HG03575 (cell line): ENCODE measurements around the gene LRRC39.
"Not testable (repeated sequence)": the region's sequence is repeated elsewhere in the genome, so short reads cannot be mapped to it uniquely, and the experiment has no call there.

Experiments
- ATAC-seq: cut with Tn5 transposase; IDR thresholded peaks from one replicate; pipeline ENCODE4 v1.9.1; 2021; ENCODE audit not compliant: unreplicated experiment, insufficient number of reproducible peaks, low FRiP score; ENCODE audit errors: extremely low read depth

The LRRC39 gene

DNA sequence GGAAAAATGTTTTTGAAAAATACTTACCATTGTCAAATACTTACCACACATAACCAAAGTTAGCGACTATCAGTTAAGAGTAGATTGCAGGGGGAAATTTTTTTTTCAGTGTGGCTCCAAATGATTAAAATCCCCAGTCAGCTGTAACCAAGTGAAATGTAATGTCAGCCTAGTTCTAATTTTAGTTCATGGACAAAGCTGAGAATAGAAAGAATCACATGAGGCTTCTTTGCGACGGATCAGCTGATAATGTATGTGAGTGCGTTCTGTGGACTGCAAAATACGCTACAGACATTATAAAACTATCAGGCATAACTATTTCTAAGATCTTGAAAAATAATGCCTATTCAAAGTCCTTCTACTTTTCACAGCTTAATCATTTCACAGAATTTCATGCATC is at the start of gene LRRC39:
Gene LRRC39 (minus strand): TSS at position 166 of the 400 bp plus-strand sequence. CDS start 9,740 bp downstream, outside the sequence.
- no peak for ATAC-seq

DNA sequence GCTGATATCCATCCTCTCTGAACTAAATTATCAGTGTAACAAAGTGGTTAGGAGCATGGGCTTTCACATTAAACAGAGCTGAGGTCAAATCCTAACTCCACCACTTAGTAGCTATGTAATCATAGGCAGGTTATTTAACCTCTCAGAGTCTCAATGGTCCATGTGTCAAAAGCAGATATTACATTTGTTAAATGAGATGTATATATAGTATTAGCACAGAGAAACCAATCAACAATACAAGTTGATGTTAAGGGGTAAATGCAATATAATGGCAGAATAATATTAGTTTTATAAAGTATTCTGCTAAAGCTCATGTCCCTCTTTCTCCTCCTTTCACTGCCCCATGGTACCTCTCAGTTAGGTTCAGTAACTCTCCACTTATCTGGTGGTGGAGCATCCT is 44.4 kb upstream of the LRRC39 start:
- ATAC-seq = no peak

DNA sequence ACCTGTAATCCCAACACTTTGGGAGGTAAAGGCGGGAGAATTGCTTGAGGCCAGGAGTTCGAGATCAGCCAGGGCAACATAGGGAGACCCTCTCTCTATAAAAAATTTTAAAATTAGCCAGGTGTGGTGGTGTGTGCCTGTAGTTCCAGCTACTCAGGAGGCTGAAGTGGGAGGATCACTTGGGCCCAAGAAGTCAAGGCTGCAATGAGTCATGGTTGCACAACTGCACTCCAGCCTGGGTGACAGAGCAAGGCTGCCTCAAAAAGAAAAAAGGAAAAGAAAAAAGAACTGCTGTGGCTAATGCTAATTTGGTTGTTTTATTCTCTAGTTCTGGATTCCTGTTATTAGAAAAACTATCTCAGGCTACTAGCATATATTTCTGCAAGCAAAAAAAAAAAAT is 41.8 kb upstream of the LRRC39 start:
- no peak for ATAC-seq

DNA sequence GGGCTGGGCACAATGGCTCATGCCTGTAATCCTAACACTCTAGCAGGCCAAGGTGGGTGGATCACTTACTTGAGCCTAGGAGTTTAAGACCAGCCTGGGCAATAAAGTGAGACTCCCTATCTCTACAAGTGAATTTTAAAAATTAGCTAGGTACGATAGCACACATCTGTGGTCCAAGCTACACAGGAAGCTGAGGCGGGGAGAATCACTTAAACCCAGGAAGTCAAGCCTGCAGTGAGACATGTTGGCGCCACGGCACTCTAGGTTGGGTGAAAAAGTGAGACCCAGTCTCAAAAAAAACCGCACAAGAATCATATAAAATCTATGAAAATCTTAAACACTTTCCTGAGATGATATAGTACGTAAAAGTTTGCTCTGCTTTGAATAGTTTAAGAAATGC is 41.4 kb upstream of the LRRC39 start:
- no peak for ATAC-seq

DNA sequence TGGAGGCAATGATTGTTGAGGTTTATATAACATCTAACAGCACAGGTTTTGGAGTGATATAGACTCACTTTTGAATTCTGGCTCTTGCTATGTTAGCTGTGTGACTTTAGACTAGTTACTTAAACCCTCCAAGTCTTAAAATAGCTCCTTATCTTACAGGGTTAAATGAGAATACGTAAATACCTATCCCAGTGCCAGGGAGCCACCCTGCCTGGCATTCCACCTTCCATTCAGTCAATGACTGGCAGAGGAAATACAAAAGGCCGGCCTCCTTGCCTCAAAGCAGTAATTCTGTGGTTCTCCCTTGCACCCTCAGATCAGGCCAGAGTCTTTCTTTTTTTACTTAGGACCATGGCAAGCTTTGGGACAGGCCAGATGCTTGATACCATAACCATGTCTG is 39.8 kb upstream of the LRRC39 start:
- no peak for ATAC-seq

DNA sequence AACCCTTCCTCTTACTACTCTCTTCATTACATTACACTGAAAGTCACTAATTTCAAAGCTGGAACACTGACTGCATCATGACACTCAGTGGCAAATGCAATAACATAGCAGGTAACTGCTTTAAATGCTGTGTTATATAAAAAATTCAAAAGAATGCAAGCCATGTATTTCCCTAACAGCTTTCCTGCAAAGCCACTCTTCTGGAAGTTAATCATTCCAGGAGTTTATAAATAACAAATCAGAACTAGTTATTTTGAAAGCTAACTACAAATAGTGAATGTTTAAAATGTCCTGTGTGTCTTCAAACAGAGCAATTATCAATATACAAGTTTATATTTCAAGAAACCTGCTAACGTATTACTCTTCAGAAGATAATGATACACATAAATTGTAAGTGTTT is 37.0 kb upstream of the LRRC39 start:
- no peak for ATAC-seq

DNA sequence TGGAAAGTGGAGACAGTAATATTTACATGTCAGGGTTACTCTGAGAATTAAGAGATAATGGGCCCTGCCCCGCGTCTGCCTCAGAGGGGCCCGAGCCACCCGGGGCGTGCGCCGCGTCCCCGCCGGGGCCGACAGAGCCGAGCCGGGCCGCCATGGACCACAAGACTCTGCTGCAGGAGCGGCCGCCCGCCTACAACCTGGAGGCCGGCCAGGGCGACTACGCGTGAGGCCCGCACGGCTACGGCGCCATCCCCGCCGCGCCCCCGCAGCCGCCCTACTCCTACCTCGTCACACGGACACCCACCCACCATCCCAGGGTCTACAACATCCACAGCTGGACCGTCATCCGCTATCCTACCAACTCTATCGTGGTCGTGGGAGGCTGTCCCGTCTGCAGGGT is 35.1 kb upstream of the LRRC39 start:
- ATAC-seq = no peak

DNA sequence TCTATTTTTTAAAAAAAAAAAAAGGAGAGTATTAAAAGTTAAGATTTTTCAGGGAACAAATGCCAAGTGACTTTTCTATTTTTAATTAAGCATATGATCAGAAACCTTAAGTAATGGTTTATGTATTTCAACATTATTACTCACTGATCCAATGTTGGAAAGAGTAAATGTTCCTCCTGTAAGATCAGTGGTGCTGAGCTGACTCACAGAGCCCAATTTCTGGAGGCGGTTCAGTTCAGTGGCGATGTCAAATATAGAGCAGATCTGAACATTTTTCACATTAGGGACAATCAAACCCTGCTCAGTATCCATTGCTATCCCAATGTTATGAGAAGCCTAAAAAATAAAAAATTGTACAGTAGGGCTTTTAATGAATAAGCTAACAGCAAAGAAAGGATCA is 28.2 kb upstream of the LRRC39 start:
- ATAC-seq = no peak

DNA sequence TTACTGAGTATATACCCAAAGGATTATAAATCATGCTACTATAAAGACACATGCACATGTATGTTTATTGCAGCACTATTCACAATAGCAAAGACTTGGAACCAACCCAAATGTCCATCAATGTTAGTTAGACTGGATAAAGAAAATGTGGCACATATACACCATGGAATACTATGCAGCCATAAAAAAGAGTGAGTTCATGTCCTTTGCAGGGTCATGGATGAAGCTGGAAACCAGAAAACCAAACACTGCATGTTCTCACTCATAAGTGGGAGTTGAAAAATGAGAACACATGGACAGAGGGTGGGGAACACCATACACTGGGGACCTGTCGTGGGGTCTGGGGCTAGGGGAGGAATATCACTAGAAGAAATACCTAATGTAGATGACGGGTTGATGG is 27.5 kb upstream of the LRRC39 start:
- not testable (repeated sequence) for ATAC-seq

DNA sequence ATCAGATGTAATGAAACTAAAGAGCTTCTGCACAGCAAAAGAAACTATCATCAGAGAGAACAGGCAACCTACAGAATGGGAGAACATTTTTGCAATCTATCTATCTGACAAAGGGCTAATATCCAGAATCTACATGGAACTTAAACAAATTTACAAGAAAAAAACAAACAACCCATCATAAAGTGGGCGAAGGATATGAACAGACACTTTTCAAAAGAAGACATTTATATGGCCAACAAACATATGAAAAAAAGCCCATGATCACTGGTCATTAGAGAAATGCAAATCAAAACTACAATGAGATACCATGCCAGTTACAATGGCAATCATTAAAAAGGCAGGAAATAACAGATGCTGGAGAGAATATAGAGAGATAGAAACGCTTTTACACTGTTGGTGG is 27.0 kb upstream of the LRRC39 start:
- not testable (repeated sequence) for ATAC-seq

DNA sequence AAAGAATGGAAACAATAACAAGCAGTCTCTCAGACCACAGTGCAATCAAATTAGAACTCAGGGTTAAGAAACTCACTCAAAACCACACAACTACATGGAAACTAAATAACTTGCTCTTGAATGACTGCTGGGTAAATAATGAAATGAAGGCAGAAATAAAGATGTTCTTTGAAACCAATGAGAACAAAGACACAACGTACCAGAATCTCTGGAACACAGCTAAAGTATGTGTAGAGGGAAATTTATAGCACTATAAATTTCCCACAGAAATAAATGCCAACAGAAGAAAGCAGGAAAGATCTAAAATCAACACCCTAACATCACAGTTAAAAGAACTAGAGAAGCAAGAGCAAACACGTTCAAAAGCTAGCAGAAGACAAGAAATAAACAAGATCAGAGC is 24.6 kb upstream of the LRRC39 start:
- not testable (repeated sequence) for ATAC-seq

DNA sequence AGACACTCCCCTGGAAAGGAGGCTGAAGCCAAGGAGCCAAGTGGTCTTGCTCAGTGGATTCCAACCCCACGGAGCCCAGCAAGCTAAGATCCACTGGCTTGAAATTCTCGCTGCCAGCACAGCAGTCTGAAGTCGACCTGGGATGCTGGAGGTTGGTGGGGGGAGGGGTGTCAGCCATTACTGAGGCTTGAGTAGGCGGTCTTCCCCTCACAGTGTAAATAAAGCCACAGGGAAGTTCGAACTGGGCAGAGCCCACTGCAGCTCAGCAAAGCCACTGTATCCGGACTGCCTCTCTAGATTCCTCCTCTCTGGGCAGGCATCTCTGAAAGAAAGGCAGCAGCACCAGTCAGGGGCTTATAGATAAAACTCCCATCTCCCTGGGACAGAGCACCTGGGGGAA is 22.0 kb upstream of the LRRC39 start:
- not testable (repeated sequence) for ATAC-seq

DNA sequence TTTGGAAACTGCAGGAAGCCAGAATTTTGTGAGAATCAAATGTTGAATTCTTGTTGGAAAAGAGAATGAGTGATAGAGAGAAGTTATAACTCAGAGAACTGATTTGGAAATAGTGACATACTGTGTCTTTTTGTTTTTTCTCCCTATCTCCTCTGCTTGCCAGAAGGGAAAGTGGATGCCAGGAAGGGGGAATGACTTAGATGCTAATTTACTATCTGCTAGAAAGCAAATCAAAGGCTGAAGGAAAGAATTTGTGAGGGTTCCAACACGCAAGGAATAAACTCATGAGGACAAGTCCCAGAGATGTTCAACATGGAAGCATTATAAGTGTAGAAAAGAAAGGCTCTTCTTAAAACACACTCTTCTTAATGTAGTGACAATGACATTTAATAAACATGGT is 20.5 kb upstream of the LRRC39 start:
- no peak for ATAC-seq

DNA sequence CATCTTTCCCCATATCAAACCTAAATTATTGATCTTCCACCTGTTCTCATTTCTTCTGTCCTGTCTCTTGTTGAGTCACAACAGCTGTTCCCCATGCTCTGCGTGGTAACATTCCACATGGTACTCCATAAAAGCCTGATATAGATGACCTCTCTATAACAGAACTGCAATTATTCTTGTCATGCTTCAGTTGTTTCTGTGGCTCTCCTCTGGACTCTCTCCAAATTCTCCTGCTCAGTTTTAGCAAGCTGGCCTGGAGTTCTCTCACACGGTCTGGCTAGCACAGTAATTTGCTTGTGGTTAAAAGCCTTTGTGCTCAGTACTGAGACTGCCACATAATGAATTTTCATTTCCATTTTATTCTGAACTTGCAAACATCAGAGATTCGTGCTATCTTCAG is 10.6 kb upstream of the LRRC39 start:
- ATAC-seq = no peak

DNA sequence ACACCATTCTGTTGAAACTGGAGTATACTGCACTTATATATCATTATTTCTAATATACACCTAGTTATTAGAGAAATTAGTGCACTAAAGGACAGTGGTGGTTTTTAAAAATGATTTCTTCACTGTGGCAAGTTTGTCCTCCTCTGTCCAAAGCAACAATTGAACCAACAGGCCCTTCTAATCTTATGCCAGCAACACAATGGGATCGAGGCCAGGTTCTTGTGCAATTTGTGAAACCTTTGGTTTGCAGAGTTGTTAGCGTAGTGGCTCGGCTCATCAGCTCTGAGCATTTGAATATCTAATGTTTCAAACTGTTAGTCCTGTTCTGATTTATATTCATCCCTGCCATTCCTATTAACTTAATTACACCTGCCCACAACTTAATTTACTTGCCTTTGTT is 9.9 kb upstream of the LRRC39 start:
- no peak for ATAC-seq

DNA sequence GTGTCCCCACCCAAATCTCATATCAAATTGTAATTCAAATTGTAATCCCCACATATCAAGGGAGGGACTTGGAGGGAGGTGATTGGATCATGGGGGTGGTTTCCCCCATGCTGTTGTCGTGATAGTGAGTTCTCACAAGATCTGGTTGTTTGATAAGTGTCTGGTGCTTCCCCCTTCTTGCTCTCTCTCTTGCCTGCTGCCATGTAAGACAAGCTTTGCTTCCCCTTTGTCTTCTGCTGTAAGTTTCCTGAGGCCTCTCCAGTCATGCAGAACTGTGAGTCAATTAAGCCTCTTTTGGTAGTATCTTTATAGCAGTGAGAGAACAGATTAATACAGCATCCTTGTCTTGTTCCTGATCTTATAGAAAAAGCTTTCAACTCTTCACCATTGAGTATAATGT is 6.5 kb upstream of the LRRC39 start:
- peak; percentile 66 for ATAC-seq

DNA sequence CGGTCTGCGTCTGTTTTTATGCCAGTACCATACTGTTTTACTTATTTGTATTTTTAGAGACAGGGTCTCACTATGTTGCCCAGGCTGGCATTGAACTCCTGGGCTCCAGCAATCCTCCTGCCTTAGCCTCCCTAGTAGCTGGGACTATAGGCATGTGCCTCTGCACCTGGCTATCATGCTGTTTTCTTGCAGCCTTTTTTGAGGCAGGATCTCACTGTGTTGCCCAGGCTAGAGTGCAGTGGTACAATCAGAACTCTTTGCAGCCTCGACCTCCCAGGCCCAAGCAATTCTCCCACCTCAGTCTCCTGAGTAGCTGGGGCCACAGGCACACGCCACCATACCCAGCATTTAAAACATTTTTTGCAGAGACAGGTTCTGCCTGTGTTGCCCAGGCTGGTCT is 5.3 kb upstream of the LRRC39 start:
- no peak for ATAC-seq

DNA sequence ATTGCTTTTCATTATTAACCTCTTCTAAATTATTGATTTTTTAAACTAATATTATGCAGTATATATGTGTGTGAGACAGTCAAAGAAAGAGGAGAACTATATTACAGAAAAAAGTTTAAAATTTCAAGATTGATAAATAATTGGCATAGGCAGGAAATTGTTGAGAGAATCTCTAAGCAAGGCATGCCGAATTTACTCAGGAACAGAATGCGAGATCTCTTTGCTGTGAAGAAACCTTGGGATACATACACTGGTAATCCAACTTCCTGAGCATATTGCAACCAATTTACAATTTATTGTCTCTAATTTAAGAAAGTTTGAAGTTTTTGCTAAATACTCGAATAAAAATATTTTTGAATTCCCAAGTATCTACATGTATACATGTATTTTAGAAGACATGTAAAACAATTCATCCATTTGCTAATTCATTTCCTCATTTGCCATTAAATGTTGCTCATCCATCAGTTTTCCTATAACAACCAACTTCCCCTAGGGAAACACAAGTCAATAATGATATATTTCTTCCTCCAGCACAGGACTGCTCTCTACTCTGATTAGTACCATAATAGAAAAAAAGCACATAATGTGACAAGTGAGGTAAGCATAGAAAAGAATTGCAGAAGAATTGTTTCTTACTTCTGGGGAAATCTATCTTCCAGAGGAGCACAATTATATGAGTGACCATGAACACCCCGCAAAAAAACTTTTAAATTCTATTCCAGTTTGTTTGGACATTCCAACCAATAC is 588 bp downstream of the LRRC39 start:
- no peak for ATAC-seq

DNA sequence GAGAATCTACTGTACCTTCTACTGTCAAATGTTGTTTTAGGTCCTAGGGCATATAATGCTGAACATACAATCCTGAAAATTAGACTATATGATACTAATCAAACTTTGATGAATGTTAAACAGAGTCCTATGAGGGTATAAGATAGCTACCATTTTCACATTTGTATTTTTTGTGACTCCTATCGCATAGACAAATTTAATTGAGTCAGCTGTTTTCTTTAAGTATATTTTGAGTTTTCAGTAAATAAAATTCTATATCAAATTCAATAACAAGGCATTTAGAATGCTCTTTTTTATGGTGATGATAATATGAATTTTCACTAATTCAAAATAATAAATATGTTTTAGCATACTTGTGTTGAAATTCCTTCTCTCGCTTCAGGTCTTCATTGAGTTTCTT is 10.0 kb downstream of the LRRC39 start:
- no peak for ATAC-seq

DNA sequence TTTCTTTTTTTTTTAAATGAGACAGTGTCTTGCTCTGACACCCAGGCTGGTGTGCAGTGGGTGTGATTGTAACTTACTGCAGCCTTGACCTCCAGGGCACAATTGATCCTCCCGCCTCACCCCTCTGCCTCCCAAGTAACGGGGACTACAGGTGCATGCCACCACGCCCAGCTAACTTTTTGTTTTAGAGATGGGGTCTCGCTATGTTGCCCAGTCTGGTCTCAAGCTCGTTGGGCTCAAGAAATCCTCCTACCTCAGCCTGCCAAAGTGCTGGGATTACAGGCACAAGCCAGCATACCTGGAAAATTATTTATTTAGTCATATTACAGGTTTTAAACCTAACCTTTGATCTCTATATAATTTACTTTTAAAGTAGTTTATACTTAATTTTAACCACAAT is 13.4 kb downstream of the LRRC39 start:
- no peak for ATAC-seq

DNA sequence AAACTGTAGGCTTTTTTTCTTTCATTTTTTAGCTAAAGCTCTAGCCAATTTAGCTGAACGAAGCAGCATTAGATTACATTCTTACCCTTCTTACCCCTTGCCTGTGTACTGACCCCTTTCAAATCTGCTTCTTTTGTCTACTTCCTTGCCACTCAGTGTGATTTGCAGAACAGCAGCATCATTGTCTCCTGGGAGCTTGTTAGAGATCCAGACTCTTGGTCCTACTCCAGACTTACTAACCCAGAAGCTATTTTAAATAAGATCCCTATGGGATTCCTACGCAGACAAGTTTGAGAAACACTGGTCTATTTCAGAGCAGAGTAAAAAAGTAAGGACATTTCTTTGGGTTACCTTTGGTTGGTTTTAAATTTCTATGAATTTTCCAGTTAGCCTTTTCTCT is 13.8 kb downstream of the LRRC39 start:
- ATAC-seq = no peak
